ENCODE data around the gene KCNK17.

The KCNK17 gene

DNA sequence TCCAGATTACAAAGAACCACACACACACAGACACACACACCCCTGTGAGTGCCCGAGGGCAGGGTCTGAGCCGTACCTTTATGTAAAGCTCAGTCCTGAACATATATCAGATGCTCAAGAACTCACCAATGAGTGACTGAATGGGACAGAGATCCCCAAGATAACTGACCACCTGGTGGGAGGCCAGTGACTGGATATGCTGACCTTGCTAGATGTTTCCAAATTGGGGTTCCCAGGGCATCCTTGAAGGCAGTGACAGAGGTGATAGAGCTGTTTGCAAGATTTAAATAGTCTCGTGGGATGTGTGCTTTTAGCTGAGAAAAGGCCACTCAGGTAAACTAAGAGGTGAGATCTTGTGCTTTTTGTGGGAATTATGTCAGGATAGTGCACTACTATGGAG, 39.3 kb downstream of the KCNK17 start:
- H3K9me3 ChIP-seq (ENCODE audit: control insufficient read depth, low read length): no peaks in the 10 kb centered on the region
- no peaks in the 10 kb centered on the region for H3K27me3 ChIP-seq (replicated peaks; ENCODE audit: control insufficient read depth, insufficient read depth, low read length, poor library complexity, severe bottlenecking)
- H3K4me1 ChIP-seq (ENCODE audit: control insufficient read depth, insufficient read depth, low read length, poor library complexity, severe bottlenecking): no peaks in the 10 kb centered on the region
- no peak for DNase-seq
- no peak overlapping the region for H3K4me3 ChIP-seq (ENCODE audit: insufficient read depth, low read depth, low read length, poor library complexity, severe bottlenecking)
- H3K27ac ChIP-seq (ENCODE audit: insufficient read depth, low read length, poor library complexity, severe bottlenecking): no peak overlapping the region
- no peaks in the 10 kb centered on the region for H3K36me3 ChIP-seq (ENCODE audit: control insufficient read depth, insufficient read depth, low read length)

DNA sequence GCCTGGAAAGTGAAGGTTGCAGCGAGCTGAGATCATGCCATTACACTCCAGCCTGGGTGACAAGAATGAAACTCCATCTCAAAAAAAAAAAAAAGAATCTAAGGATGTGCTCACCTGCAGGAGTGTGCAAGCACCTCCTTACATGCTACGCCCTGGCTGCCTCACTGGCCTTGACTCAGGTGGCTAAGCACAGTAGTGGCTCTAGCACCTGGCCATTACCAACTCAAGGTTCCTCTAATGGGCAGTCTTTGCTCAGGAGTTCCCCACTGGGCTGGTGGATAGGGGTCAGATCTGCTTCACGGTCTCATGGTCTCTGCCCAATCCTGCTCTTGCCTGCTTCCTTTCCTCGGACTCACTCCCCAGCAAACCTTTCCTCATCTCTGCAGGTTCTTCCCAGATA, 39.7 kb downstream of the KCNK17 start:
- no peaks in the 10 kb centered on the region for H3K4me1 ChIP-seq (ENCODE audit: control insufficient read depth, insufficient read depth, low read length, poor library complexity, severe bottlenecking)
- DNase-seq: no peak
- H3K4me3 ChIP-seq (ENCODE audit: insufficient read depth, low read depth, low read length, poor library complexity, severe bottlenecking): no peak overlapping the region
- no peaks in the 10 kb centered on the region for H3K27me3 ChIP-seq (replicated peaks; ENCODE audit: control insufficient read depth, insufficient read depth, low read length, poor library complexity, severe bottlenecking)
- H3K27ac ChIP-seq (ENCODE audit: insufficient read depth, low read length, poor library complexity, severe bottlenecking): no peak overlapping the region
- H3K36me3 ChIP-seq (ENCODE audit: control insufficient read depth, insufficient read depth, low read length): no peaks in the 10 kb centered on the region
- H3K9me3 ChIP-seq (ENCODE audit: control insufficient read depth, low read length): no peaks in the 10 kb centered on the region

GRCh38 chr6:39273406-39273821, 40.8 kb downstream of the KCNK17 start:
- no peak for DNase-seq
- Histone ChIP-seq H3K9me3 (ENCODE audit: control insufficient read depth, low read length) (no peaks in the 10 kb centered on the region), H3K4me1 (ENCODE audit: control insufficient read depth, insufficient read depth, low read length, poor library complexity, severe bottlenecking) (no peaks in the 10 kb centered on the region), H3K27me3 (replicated peaks; ENCODE audit: control insufficient read depth, insufficient read depth, low read length, poor library complexity, severe bottlenecking) (no peaks in the 10 kb centered on the region), H3K27ac (ENCODE audit: insufficient read depth, low read length, poor library complexity, severe bottlenecking) (no peak overlapping the region), H3K4me3 (ENCODE audit: insufficient read depth, low read depth, low read length, poor library complexity, severe bottlenecking) (no peak overlapping the region), H3K36me3 (ENCODE audit: control insufficient read depth, insufficient read depth, low read length) (no peaks in the 10 kb centered on the region)

DNA sequence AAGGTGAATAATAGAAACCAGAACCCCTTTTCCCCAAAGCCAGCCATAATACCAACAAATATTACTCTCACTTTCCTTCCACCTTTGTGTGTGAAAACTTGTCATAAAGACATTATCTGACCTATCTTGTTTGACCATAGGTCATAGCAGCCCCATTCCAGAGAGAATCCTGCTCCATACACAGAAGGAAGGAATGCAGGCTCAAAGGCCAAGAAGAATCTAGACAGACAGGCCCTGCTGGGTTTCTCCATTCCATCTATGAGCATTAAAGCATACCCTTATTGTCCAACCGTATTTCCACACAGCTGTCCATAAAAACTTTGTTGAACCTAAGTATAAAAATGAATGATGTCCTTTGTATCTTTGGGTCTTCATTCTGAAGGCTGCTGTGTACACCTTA, 44.3 kb downstream of the KCNK17 start:
- no peaks in the 10 kb centered on the region for H3K4me1 ChIP-seq (ENCODE audit: control insufficient read depth, insufficient read depth, low read length, poor library complexity, severe bottlenecking)
- H3K9me3 ChIP-seq (ENCODE audit: control insufficient read depth, low read length): no peaks in the 10 kb centered on the region
- no peak overlapping the region for H3K4me3 ChIP-seq (ENCODE audit: insufficient read depth, low read depth, low read length, poor library complexity, severe bottlenecking)
- no peaks in the 10 kb centered on the region for H3K27me3 ChIP-seq (replicated peaks; ENCODE audit: control insufficient read depth, insufficient read depth, low read length, poor library complexity, severe bottlenecking)
- no peaks in the 10 kb centered on the region for H3K36me3 ChIP-seq (ENCODE audit: control insufficient read depth, insufficient read depth, low read length)
- DNase-seq: no peak
- no peak overlapping the region for H3K27ac ChIP-seq (ENCODE audit: insufficient read depth, low read length, poor library complexity, severe bottlenecking)

DNA sequence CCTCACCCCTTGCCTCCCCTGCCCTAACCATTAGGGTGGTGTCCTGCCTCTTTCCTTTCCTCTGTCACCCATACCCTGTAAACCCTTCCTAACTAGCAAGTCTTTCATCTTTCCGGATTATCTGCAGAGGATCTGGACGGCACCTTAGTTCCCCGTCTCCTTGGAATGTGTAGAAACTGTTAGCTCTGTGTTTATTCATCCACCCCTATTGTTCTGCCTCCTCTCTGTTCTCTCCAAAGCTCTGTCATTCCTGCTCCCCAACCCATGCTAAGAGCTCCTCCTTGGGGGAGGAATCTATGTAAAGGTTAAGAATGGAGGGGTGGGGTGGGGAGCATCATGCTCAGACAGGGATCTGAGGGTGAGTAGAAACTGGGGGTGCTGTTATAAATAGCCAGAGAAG, 45.5 kb downstream of the KCNK17 start:
- Histone ChIP-seq H3K27me3 (replicated peaks; ENCODE audit: control insufficient read depth, insufficient read depth, low read length, poor library complexity, severe bottlenecking) (no peaks in the 10 kb centered on the region), H3K4me3 (ENCODE audit: insufficient read depth, low read depth, low read length, poor library complexity, severe bottlenecking) (no peak overlapping the region), H3K4me1 (ENCODE audit: control insufficient read depth, insufficient read depth, low read length, poor library complexity, severe bottlenecking) (no peaks in the 10 kb centered on the region), H3K36me3 (ENCODE audit: control insufficient read depth, insufficient read depth, low read length) (no peaks in the 10 kb centered on the region), H3K9me3 (ENCODE audit: control insufficient read depth, low read length) (no peaks in the 10 kb centered on the region), H3K27ac (ENCODE audit: insufficient read depth, low read length, poor library complexity, severe bottlenecking) (no peak overlapping the region)
- DNase-seq: no peak

- Histone ChIP-seq H3K36me3 (ENCODE audit: control insufficient read depth, insufficient read depth, low read length) (no peaks in the 10 kb centered on the region), H3K4me1 (ENCODE audit: control insufficient read depth, insufficient read depth, low read length, poor library complexity, severe bottlenecking) (no peaks in the 10 kb centered on the region), H3K4me3 (ENCODE audit: insufficient read depth, low read depth, low read length, poor library complexity, severe bottlenecking) (no peak overlapping the region), H3K9me3 (ENCODE audit: control insufficient read depth, low read length) (no peaks in the 10 kb centered on the region), H3K27ac (ENCODE audit: insufficient read depth, low read length, poor library complexity, severe bottlenecking) (no peak overlapping the region), H3K27me3 (replicated peaks; ENCODE audit: control insufficient read depth, insufficient read depth, low read length, poor library complexity, severe bottlenecking) (no peaks in the 10 kb centered on the region)
- no peak for DNase-seq
Observed at GRCh38 chr6:39268171-39268570, 46.0 kb downstream of the KCNK17 start.

DNA sequence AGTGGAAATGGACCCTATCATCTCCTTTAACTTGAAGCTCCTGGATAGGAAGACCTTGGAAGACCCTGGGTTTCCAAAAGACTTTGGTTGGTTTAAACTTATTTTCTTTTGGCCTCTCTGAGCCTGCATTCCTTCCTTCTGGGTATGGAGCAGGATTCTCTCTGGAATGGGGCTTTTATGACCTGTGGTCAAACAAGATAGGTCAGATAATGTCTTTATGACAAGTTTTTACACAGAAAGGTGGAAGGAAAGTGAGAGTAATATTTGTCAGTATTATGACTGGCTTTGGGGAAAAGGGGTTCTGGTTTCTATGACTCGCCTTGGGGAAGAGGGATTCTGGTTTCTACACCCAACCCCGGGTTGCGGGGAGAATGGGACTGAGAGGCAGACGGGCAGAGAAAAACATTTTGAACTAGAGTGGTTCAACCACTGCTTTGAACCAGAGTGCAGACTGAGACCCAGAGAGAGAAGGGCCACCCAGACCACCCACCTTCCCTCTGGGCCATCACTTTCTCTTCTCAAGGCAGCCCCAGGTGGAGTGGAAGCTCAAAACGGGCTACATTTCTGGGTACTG, 47.4 kb downstream of the KCNK17 start:
- H3K36me3 ChIP-seq (ENCODE audit: control insufficient read depth, insufficient read depth, low read length): no peaks in the 10 kb centered on the region
- H3K27me3 ChIP-seq (replicated peaks; ENCODE audit: control insufficient read depth, insufficient read depth, low read length, poor library complexity, severe bottlenecking): no peaks in the 10 kb centered on the region
- H3K9me3 ChIP-seq (ENCODE audit: control insufficient read depth, low read length): no peaks in the 10 kb centered on the region
- H3K27ac ChIP-seq (ENCODE audit: insufficient read depth, low read length, poor library complexity, severe bottlenecking): no peak overlapping the region
- DNase-seq: no peak
- no peak overlapping the region for H3K4me3 ChIP-seq (ENCODE audit: insufficient read depth, low read depth, low read length, poor library complexity, severe bottlenecking)
- no peaks in the 10 kb centered on the region for H3K4me1 ChIP-seq (ENCODE audit: control insufficient read depth, insufficient read depth, low read length, poor library complexity, severe bottlenecking)

GRCh38 chr6:39266375-39266774, 47.8 kb downstream of the KCNK17 start:
- Histone ChIP-seq H3K27me3 (replicated peaks; ENCODE audit: control insufficient read depth, insufficient read depth, low read length, poor library complexity, severe bottlenecking) (no peaks in the 10 kb centered on the region), H3K4me3 (ENCODE audit: insufficient read depth, low read depth, low read length, poor library complexity, severe bottlenecking) (no peak overlapping the region), H3K27ac (ENCODE audit: insufficient read depth, low read length, poor library complexity, severe bottlenecking) (no peak overlapping the region), H3K36me3 (ENCODE audit: control insufficient read depth, insufficient read depth, low read length) (no peaks in the 10 kb centered on the region), H3K9me3 (ENCODE audit: control insufficient read depth, low read length) (no peaks in the 10 kb centered on the region), H3K4me1 (ENCODE audit: control insufficient read depth, insufficient read depth, low read length, poor library complexity, severe bottlenecking) (no peaks in the 10 kb centered on the region)
- DNase-seq: no peak

GRCh38 chr6:39263303-39264037, 50.7 kb downstream of the KCNK17 start:
- no peak overlapping the region for H3K4me3 ChIP-seq (ENCODE audit: insufficient read depth, low read depth, low read length, poor library complexity, severe bottlenecking)
- H3K9me3 ChIP-seq (ENCODE audit: control insufficient read depth, low read length): no peaks in the 10 kb centered on the region
- no peaks in the 10 kb centered on the region for H3K36me3 ChIP-seq (ENCODE audit: control insufficient read depth, insufficient read depth, low read length)
- H3K27ac ChIP-seq (ENCODE audit: insufficient read depth, low read length, poor library complexity, severe bottlenecking): no peak overlapping the region
- H3K4me1 ChIP-seq (ENCODE audit: control insufficient read depth, insufficient read depth, low read length, poor library complexity, severe bottlenecking): no peaks in the 10 kb centered on the region
- no peaks in the 10 kb centered on the region for H3K27me3 ChIP-seq (replicated peaks; ENCODE audit: control insufficient read depth, insufficient read depth, low read length, poor library complexity, severe bottlenecking)
- no peak for DNase-seq

DNA sequence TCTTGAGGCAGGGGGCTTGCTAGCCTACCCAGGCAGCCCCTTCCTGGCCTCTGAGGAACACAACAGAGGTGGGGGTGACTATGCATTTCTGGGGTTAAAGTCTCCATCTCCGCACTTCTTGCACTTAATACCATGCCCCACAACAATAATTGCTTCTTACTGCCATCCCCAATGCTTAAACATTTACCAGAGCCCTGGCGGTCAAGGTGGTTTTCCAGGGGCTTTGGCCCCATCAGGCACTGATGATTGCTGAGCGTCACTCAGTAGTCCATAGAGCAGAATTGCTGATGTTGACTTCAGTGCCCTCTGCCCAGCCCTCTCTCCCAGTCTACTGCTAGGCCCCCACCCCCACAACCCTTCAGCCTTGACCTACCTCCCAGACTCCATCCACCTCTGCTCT, 52.5 kb downstream of the KCNK17 start:
- no peak overlapping the region for H3K4me3 ChIP-seq (ENCODE audit: insufficient read depth, low read depth, low read length, poor library complexity, severe bottlenecking)

More for the DNA sequence above, 52.5 kb downstream of the KCNK17 start:
- no peaks in the 10 kb centered on the region for H3K27me3 ChIP-seq (replicated peaks; ENCODE audit: control insufficient read depth, insufficient read depth, low read length, poor library complexity, severe bottlenecking)
- no peak for DNase-seq
- H3K4me1 ChIP-seq (ENCODE audit: control insufficient read depth, insufficient read depth, low read length, poor library complexity, severe bottlenecking): no peaks in the 10 kb centered on the region
- no peak overlapping the region for H3K27ac ChIP-seq (ENCODE audit: insufficient read depth, low read length, poor library complexity, severe bottlenecking)
- no peaks in the 10 kb centered on the region for H3K36me3 ChIP-seq (ENCODE audit: control insufficient read depth, insufficient read depth, low read length)
- no peaks in the 10 kb centered on the region for H3K9me3 ChIP-seq (ENCODE audit: control insufficient read depth, low read length)
